Kidney (tissue), 14 donors: ENCODE measurements around the gene FOXA3. TPM values are rescaled to one million over a fixed set of nuclear protein-coding genes. Genes with fewer than 3 reads are reported as not detected.

Source experiments
- DNase-seq, 5 donors: peaks; one replicate each; pipeline ENCODE4 v3.0.0-alpha.2; 2013 to 2020
- FAIRE-seq: peaks from 2 replicates; lab custom pipeline; 2012; peaks lifted over from hg19 to GRCh38; lab: Jason Lieb, UNC
- H3K27ac ChIP-seq, 2 donors: one replicate each; pipeline ENCODE4 v1.7.0; 2013; ENCODE audit warnings: low read depth in 2 of 2, low read length in 2 of 2, inconsistent platforms in 1 of 2
- H3K27me3 ChIP-seq: one replicate; pipeline ENCODE4 v1.7.1; 2013; ENCODE audit warnings: low read length, inconsistent platforms; ENCODE audit not compliant: control insufficient read depth, insufficient read depth
- H3K36me3 ChIP-seq, 3 donors: one replicate each; pipeline versions ENCODE4 v1.7.0 to v1.7.1; 2013; ENCODE audit warnings: low read length in 3 of 3, control low read depth in 1 of 3, inconsistent platforms in 1 of 3; ENCODE audit not compliant: insufficient read depth in 3 of 3, control insufficient read depth in 2 of 3
- H3K4me1 ChIP-seq, 3 donors: one replicate each; pipeline versions ENCODE4 v1.7.0 to v1.7.1; 2013; ENCODE audit warnings: low read length in 3 of 3, inconsistent platforms in 1 of 3, low read depth in 1 of 3; ENCODE audit not compliant: control insufficient read depth in 2 of 3, insufficient read depth in 2 of 3
- H3K4me3 ChIP-seq, 3 donors: one replicate each; pipeline versions ENCODE4 v1.7.0 to v1.8.1; 2013; ENCODE audit warnings: low read length in 3 of 3, control low read depth in 1 of 3, inconsistent platforms in 1 of 3
- H3K9ac ChIP-seq, 3 donors: one replicate each; pipeline versions ENCODE4 v1.7.0 to v1.7.1; 2013; ENCODE audit warnings: low read length in 3 of 3, control low read depth in 1 of 3, inconsistent platforms in 1 of 3
- H3K9me3 ChIP-seq, 3 donors: one replicate each; pipeline versions ENCODE4 v1.7.0 to v1.7.1; 2013; ENCODE audit warnings: low read length in 3 of 3, control low read depth in 1 of 3, inconsistent platforms in 1 of 3; ENCODE audit not compliant: control insufficient read depth in 2 of 3, insufficient read depth in 1 of 3
- intact Hi-C: fragments of 100-400 bp; cut with DNase I; formaldehyde crosslinking; loops from one replicate; pipeline ENCODE4 v1.11.1; 2022
- polyA plus RNA-seq: library from polyadenylated mRNA; stranded (reverse); fragments of 350-450 nt; fragmentation: Illumina TruSeq; extraction: RNeasy Lipid Tissue Mini Kit (QIAGEN cat#74804); gene quantifications from one replicate; pipeline ENCODE4 v1.2.3, GENCODE V29; 2014; ENCODE audit warnings: low read depth, low replicate concordance; ENCODE audit not compliant: insufficient read depth
- total RNA-seq: library from RNA; stranded (reverse); fragmentation: NEBNext Ultra II Directional; extraction: Animal tissue kit (Norgen Biotek cat#: 25700); gene quantifications from one replicate; pipeline ENCODE4 v1.2.1, GENCODE V29; 2021
- TF ChIP-seq, protein P1 (sequence below): IDR thresholded peaks from 3 replicates; pipeline ENCODE4 v1.5.1; 2012; ENCODE audit warnings: mild to moderate bottlenecking, moderate library complexity, borderline replicate concordance; ENCODE audit not compliant: insufficient read depth; ENCODE audit errors: extremely low read depth
- donor health status: control.
- donor health status: control.
- donor health status: control.
- donor health status: control.
- donor health status: control.
- donor health status: DM: yes; HTN: yes; CAD: no.
- donor health status: Normal renal cell carcinoma (clear cell type).

The FOXA3 gene
- total and polyA plus RNA-seq, 2 donors from 2014 or later = 1.8 to 3.7 TPM

DNA sequence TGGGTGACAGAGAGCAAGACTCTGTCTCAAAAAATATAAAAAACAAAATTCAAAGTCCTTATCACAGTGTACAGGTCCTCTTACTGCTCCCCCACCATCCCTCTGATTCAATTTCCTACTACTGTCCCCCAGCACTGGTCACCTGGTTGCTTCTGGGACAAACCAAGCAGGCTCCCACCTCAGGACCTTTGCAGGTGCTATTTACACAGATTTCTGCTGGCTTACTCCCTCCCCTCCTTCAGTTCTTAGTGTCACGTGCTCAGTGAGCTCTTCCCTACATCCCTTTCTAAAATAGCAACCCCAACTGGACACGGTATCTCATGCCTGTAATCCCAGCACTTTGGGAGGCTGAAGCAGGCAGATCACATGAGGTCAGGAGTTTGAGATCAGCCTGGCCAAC, 15.8 kb downstream of the FOXA3 start:
- Histone ChIP-seq H3K36me3 (no peaks in the 10 kb centered on the region), H3K9me3 (no peaks in the 10 kb centered on the region), H3K27me3 (no peaks in the 10 kb centered on the region), H3K9ac (no peak overlapping the region), H3K4me3 (no peak overlapping the region), H3K27ac (no peak overlapping the region), H3K4me1 (peaks cover 0 to 31% (median 11%) of the 10 kb centered on the region in 3 donors)
- no peak for DNase-seq
- FAIRE-seq = no peak
- TF ChIP-seq, protein P1, sequence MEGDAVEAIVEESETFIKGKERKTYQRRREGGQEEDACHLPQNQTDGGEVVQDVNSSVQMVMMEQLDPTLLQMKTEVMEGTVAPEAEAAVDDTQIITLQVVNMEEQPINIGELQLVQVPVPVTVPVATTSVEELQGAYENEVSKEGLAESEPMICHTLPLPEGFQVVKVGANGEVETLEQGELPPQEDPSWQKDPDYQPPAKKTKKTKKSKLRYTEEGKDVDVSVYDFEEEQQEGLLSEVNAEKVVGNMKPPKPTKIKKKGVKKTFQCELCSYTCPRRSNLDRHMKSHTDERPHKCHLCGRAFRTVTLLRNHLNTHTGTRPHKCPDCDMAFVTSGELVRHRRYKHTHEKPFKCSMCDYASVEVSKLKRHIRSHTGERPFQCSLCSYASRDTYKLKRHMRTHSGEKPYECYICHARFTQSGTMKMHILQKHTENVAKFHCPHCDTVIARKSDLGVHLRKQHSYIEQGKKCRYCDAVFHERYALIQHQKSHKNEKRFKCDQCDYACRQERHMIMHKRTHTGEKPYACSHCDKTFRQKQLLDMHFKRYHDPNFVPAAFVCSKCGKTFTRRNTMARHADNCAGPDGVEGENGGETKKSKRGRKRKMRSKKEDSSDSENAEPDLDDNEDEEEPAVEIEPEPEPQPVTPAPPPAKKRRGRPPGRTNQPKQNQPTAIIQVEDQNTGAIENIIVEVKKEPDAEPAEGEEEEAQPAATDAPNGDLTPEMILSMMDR = no peak
- intact Hi-C loops = no loop called here

DNA sequence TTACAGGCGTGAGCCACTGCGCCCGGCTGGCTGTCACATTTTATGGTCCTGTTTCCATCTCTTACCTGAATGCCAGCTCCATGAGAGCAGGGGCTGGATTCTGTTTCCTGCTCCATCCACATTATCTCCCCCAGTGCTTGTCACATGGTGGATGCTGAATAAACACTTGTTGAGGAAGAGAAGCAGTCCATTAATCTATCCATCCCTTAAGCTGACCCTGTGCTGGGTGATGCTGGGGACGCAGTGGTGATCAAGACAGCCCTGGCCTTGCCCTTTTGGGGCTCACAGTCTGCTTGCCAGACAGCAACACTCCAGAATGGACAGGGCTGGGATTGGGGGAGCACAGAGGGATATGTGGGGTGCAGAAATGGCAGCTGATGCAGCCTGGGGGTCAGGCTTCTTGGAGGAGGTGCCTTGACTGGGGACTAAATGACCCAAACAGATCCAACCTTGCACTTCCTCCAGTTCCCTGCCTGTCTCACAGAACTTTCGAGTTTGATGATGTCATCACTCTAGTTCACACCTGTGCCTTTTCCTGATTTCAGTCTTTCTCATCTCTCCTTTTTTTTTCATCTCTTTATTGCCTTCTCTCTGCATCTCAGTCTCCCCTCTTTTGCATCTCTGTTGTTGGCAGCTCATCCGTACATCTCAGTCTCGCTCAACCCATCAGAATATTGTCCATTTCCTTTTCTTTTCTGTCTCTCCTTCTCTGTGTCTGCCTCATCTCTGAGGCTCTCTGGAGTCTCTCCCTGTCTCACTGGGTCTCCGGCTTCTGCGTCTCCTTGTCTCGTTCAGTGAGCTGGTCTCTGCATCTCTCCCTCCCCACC, 17.2 kb downstream of the FOXA3 start:
- H3K27ac ChIP-seq = peak overlapping the region in 1 of 2 donors; percentile 5
- no peaks in the 10 kb centered on the region for H3K9me3 ChIP-seq
- intact Hi-C loops = no loop called here
- TF ChIP-seq, protein P1 = no peak
- no peaks in the 10 kb centered on the region for H3K27me3 ChIP-seq
- H3K4me1 ChIP-seq = peaks cover 0 to 34% (median 11%) of the 10 kb centered on the region in 3 donors
- FAIRE-seq = no peak
- H3K9ac ChIP-seq = no peak overlapping the region
- DNase-seq = no peak
- no peak overlapping the region for H3K4me3 ChIP-seq
- H3K36me3 ChIP-seq = no peaks in the 10 kb centered on the region

DNA sequence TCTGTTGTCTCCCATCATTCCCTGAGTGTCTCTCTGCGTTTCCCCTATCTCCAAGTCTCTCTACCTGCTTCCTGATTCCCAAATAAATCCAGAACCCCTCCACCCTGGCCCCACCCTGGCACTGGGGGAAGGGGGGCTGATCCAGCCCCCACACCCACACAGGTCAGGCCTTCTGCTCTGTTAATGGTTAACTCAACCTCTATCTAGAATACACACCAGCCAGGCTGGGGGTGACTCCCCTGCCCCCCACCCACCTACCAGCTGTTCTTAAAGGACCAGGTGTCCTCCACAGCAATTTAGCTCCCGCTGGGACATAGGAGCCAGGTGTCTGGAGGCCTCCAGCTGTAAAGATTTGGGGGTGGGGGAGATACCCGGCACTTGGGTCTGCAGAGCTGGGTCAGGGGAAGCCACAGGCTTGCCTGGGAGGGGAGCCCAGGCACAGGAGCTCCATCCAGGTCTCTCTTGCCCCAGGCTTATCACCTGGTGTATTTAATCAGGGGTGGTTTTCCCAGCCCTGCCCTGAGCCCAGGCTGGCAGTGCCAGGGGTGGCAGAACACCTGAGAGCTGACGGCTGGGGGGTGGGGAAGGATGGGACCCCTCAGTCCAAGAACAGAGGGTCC, 17.9 kb downstream of the FOXA3 start:
- H3K4me3 ChIP-seq = peak overlapping the region in 2 of 3 donors; percentile 58 to 70
- peak overlapping the region in 2 of 3 donors; percentile 30 to 73 for H3K9ac ChIP-seq
- H3K27me3 ChIP-seq = no peaks in the 10 kb centered on the region
- DNase-seq (peak in 3 of 5 donors; percentile 43 to 78 (median 57)), FAIRE-seq (no peak)
- no peaks in the 10 kb centered on the region for H3K36me3 ChIP-seq
- intact Hi-C loops = no loop called here
- TF ChIP-seq, protein P1 = no peak
- no peaks in the 10 kb centered on the region for H3K9me3 ChIP-seq
- H3K4me1 ChIP-seq = peaks cover 0 to 35% (median 11%) of the 10 kb centered on the region in 3 donors
- peak overlapping the region in 1 of 2 donors; percentile 79 for H3K27ac ChIP-seq
